Osteoblast (primary cell): ENCODE results near the gene DAP. TPM values are rescaled to one million over a fixed set of nuclear protein-coding genes. Genes with fewer than 3 reads are reported as not detected.

Source experiments
- DNase-seq: peaks from one replicate; pipeline ENCODE4 v3.0.0; 2011; ENCODE audit warnings: low spot score, mixed read lengths; ENCODE audit not compliant: insufficient read length; ENCODE audit errors: missing footprints
- H2AFZ ChIP-seq: 2 replicates; pipeline ENCODE4 v1.6.0; 2011; ENCODE audit warnings: mild to moderate bottlenecking, low read length
- H3K27ac ChIP-seq: 2 replicates; pipeline ENCODE4 v1.5.1; 2011; ENCODE audit warnings: mild to moderate bottlenecking, low read depth, low read length, moderate library complexity
- H3K27me3 ChIP-seq: 2 replicates; pipeline ENCODE4 v1.6.0; 2012; ENCODE audit warnings: mild to moderate bottlenecking, control low read depth, inconsistent platforms, low read length, moderate library complexity; ENCODE audit not compliant: insufficient read depth
- H3K36me3 ChIP-seq: 2 replicates; pipeline ENCODE4 v1.5.1; 2011; ENCODE audit warnings: mild to moderate bottlenecking, low read length, control low read depth, moderate library complexity; ENCODE audit not compliant: insufficient read depth
- H3K4me1 ChIP-seq: 2 replicates; pipeline ENCODE4 v1.5.1; 2011; ENCODE audit warnings: mild to moderate bottlenecking, low read length, control low read depth, moderate library complexity; ENCODE audit not compliant: insufficient read depth
- H3K4me2 ChIP-seq: 2 replicates; pipeline ENCODE4 v1.6.0; 2011; ENCODE audit warnings: mild to moderate bottlenecking, low read length; ENCODE audit not compliant: insufficient read depth
- H3K4me3 ChIP-seq: fragments of 200-600 bp; sonication (generic); 3 replicates; pipeline ENCODE4 v1.5.1; 2012; ENCODE audit warnings: mild to moderate bottlenecking, low read length, inconsistent platforms; ENCODE audit not compliant: insufficient read depth
- H3K79me2 ChIP-seq: 2 replicates; pipeline ENCODE4 v1.6.0; 2012; ENCODE audit warnings: mild to moderate bottlenecking, low read length, control low read depth, inconsistent platforms; ENCODE audit not compliant: insufficient read depth
- H3K9me3 ChIP-seq: 2 replicates; pipeline ENCODE4 v1.5.1; 2011; ENCODE audit warnings: low read depth, low read length, control low read depth
- H4K20me1 ChIP-seq: 2 replicates; pipeline ENCODE4 v1.6.0; 2012; ENCODE audit warnings: mild to moderate bottlenecking, low read length, control low read depth; ENCODE audit not compliant: insufficient read depth
- CTCF ChIP-seq: IDR thresholded peaks from 2 replicates; pipeline ENCODE4 v1.5.1; 2011; ENCODE audit warnings: mild to moderate bottlenecking, low read depth, low read length, moderate library complexity; ENCODE audit errors: extremely low read depth
- total RNA-seq: library from RNA; depleted of rRNA; stranded (reverse); fragments of >200 nt; gene quantifications from 2 replicates; pipeline ENCODE4 v1.2.3, GENCODE V29; 2012

DAP gene
- total RNA-seq, 1 donor = 31.1 TPM

- Histone ChIP-seq H3K9me3 (no peaks in the 10 kb centered on the region), H3K79me2 (peaks cover 53% of the 10 kb centered on the region), H3K27me3 (no peaks in the 10 kb centered on the region), H2AFZ (no peak overlapping the region), H3K4me2 (no peak overlapping the region), H4K20me1 (peaks cover 25% of the 10 kb centered on the region), H3K4me3 (no peak overlapping the region), H3K27ac (no peak overlapping the region), H3K4me1 (no peaks in the 10 kb centered on the region), H3K36me3 (peaks cover 28% of the 10 kb centered on the region)
- no peak for DNase-seq
- TF ChIP-seq CTCF = no peak
These were observed 26.1 kb downstream of the DAP start for GRCh38 chr5:10734832-10735523.

- Histone ChIP-seq H3K4me3 (no peak overlapping the region), H2AFZ (no peak overlapping the region), H3K4me2 (no peak overlapping the region), H3K79me2 (peaks cover 50% of the 10 kb centered on the region), H4K20me1 (peaks cover 28% of the 10 kb centered on the region), H3K36me3 (peaks cover 25% of the 10 kb centered on the region), H3K27ac (no peak overlapping the region), H3K4me1 (no peaks in the 10 kb centered on the region), H3K9me3 (no peaks in the 10 kb centered on the region), H3K27me3 (no peaks in the 10 kb centered on the region)
- no peak for DNase-seq
- no peak for TF ChIP-seq CTCF
These were observed 26.9 kb downstream of the DAP start for GRCh38 chr5:10734037-10734709.

- Histone ChIP-seq H3K27ac (no peak overlapping the region), H3K27me3 (no peaks in the 10 kb centered on the region), H2AFZ (no peak overlapping the region), H3K4me2 (no peak overlapping the region), H3K4me1 (no peaks in the 10 kb centered on the region), H4K20me1 (peaks cover 28% of the 10 kb centered on the region), H3K36me3 (peaks cover 25% of the 10 kb centered on the region), H3K9me3 (no peaks in the 10 kb centered on the region), H3K4me3 (no peak overlapping the region), H3K79me2 (peaks cover 56% of the 10 kb centered on the region)
- no peak for DNase-seq
- no peak for TF ChIP-seq CTCF
These were observed 27.6 kb downstream of the DAP start for GRCh38 chr5:10733426-10733825.

- Histone ChIP-seq H3K79me2 (peaks cover 48% of the 10 kb centered on the region), H3K9me3 (no peaks in the 10 kb centered on the region), H3K27ac (no peak overlapping the region), H4K20me1 (peaks cover 26% of the 10 kb centered on the region), H3K4me2 (no peak overlapping the region), H3K27me3 (no peaks in the 10 kb centered on the region), H3K4me3 (no peak overlapping the region), H2AFZ (no peak overlapping the region), H3K36me3 (peaks cover 16% of the 10 kb centered on the region), H3K4me1 (no peaks in the 10 kb centered on the region)
- no peak for DNase-seq
- no peak for TF ChIP-seq CTCF
These were observed 29.1 kb downstream of the DAP start for GRCh38 chr5:10731913-10732312.
